Umbilical cord (tissue), 2 donors: ENCODE data around the gene ALOX5AP. TPM values are rescaled to one million over a fixed set of nuclear protein-coding genes. Genes with fewer than 3 reads are reported as not detected.
A peak's percentile ranks its signal among the peaks of the same experiment; 100 is the strongest.

Experiments used
- DNase-seq: peaks from one replicate; pipeline ENCODE4 v3.0.0-alpha.2; 2015; ENCODE audit warnings: low spot score
- total RNA-seq: library from RNA; depleted of rRNA; stranded (reverse); fragments of >200 nt; gene quantifications from one replicate; pipeline ENCODE4 v1.2.3, GENCODE V29; 2014; ENCODE audit warnings: low replicate concordance; ENCODE audit not compliant: insufficient read depth

ALOX5AP gene
- 10.1 TPM for total RNA-seq

DNA sequence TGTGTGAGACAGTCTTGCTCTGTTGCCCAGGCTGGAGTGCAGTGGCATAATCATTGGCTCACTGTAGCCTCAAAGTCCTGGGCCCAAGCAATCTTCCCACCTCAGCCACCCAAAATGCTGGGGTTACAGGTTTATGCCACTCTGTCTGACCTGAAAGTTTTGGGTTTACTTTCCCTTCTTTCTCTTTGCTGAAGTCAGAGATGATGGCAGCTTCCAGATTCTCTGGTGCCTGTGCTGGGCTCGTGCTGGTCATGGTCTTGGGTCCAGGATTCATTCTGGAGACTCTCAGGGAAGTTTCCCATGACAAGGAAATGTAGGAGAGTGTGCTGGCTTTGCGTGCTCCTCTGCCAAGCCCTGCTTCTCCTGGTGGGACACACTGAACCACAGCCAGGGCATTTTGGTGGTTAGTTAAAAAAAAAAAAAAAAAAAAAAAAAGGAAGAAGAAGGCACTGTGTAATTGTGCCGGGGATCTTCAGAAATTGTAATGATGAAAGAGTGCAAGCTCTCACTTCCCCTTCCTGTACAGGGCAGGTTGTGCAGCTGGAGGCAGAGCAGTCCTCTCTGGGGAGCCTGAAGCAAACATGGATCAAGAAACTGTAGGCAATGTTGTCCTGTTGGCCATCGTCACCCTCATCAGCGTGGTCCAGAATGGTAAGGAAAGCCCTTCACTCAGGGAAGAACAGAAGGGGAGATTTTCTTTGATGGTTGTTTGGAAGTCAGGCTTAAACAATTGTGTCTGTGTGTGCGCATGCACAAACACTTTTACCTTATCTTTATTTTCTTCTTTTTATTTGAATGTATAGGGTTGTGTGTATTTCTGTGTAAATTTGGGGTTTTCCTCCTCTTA lies at the start of gene ALOX5AP:
TSS of gene ALOX5AP (plus strand) at position 519 of the 847 bp plus-strand sequence. CDS start at position 582, 63 bp downstream.
- DNase-seq: no peak

DNA sequence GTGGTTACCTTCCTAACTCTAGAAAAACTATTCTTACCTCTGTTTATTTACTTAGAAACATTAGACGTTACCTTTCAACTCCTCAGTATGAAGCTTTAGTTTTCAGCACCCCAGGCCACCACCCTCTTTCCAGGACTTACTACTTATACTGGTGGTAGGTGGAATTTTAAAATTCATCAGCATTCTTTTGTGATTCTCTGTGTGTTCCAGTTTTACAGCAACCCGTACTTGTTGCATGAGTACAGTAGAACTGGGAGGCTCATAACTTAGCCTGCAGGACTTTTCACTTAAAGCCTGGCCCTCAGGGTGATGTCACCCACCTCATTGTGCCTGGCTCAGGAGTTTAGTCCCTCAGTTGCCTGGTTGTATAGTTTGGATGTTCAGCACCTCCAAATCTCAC lies 49.4 kb upstream of the ALOX5AP start:
- DNase-seq: no peak

GRCh38 chr13:30687601-30688000 lies 47.7 kb upstream of the ALOX5AP start:
- no peak for DNase-seq

- DNase-seq: no peak
Observed at GRCh38 chr13:30689752-30690151, 45.6 kb upstream of the ALOX5AP start.

DNA sequence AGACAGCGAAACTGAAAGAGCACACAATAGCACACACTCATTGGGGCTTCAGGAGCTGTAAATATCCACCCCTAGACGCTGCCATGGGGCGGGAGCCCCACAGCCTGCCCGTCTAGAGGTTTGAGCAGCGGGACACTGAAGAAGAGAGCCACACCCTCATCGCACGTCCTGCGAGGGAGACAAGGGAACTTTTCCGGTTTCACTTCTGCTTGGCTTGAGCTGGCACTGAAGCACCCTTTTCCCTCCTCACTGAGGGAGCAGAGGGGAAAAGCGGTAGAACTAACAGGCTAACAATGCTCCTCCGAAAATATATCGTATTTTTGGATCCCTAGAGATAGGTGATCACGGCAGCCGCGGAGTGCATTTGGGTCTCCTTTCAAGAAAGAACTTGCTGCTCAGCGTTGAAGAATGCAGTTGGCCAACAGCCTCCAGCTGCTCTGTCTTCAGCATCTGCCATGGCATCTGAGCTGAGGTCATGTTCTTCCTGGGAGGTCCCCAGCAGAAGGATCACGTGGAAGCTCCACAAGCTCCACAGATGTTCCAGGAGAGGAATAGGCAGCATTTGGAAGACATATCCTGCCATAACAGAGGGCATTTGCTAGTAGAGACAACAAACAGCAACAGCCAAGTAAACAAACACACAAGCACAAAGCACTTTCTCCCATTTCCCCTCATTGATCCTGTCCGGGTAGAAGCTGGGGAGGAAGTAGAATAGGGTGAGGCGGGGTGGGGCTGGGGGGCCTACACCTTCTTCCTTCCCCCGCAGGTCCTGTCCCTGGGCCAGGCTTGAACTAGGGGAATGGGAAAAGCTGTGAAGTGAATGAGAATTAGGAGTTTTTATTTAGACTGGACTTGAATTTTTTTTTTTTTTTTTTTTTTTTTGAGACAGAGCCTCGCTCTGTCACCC lies 44.8 kb upstream of the ALOX5AP start:
- DNase-seq: peak; percentile 92

GRCh38 chr13:30692113-30692512 lies 43.2 kb upstream of the ALOX5AP start:
- DNase-seq: no peak

GRCh38 chr13:30696278-30697176 lies 38.8 kb upstream of the ALOX5AP start:
- peak; percentile 82 for DNase-seq

- DNase-seq: no peak
Observed at GRCh38 chr13:30697177-30697953, 38.0 kb upstream of the ALOX5AP start.

DNA sequence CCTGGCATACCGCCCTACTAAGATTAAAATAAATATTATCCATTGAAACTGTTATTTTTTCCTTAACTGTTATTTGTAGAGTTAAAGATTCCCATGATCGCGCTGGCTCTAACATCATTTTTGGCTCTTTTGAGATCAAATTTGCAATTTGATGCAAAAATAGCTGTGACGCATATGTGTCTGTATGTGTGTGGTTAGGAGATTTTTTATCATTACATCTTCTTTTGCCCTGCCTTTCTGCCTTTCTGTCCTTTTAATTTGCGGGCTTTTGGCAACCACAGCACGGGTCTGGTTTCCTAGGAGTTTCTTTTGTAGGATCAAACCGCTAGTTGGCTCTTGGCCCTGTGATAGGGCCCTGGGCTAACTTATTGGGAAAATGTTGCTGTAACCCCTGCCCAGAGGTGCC lies 37.3 kb upstream of the ALOX5AP start:
- no peak for DNase-seq

- no peak for DNase-seq
Observed at GRCh38 chr13:30698488-30699005, 36.8 kb upstream of the ALOX5AP start.

- no peak for DNase-seq
Observed at GRCh38 chr13:30700364-30700763, 35.0 kb upstream of the ALOX5AP start.

- no peak for DNase-seq
Observed at GRCh38 chr13:30702006-30702405, 33.3 kb upstream of the ALOX5AP start.

- no peak for DNase-seq
Observed at GRCh38 chr13:30704596-30704995, 30.7 kb upstream of the ALOX5AP start.

DNA sequence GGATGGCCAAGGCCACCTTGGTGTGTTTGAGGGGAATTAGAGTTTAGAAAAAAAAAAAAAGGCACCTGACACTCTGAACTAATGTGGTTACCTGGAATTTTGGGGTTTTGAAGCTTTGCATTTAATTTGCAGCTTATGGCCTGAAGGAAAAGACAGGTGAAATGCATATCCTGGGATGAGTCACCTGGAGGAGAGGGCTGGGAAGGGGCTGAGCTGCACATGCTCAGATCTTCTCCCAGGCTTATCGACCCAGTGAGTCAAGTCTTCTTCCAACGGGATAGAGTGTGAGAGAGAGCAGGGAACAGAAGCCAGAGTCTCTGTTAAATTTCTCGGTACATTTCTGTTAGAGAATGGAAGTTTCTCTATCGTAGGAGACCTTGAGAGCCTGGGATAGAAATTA lies 29.7 kb upstream of the ALOX5AP start:
- DNase-seq: no peak

GRCh38 chr13:30708541-30708940 lies 26.8 kb upstream of the ALOX5AP start:
- no peak for DNase-seq

- DNase-seq: no peak
Observed at GRCh38 chr13:30710442-30710841, 24.9 kb upstream of the ALOX5AP start.

- DNase-seq: no peak
Observed at GRCh38 chr13:30711375-30711774, 24.0 kb upstream of the ALOX5AP start.

DNA sequence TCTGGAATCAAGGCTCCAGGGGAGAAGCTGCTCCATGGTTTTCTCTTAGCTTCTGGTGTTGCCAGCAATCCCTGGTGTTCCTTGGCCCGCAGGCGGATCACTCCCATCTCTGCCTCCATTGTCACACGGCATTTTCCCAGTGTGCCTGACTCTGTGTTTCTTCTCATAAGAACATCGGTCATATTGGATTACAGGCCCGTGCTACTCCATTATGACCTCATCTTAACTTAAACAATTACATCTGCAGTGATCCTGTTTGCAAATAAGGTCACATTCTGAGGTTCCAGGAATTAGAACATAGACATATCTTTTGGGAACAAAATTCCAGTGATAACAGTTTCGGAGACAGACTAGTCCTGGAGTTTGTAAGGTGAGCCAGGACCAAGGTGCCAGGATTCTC lies 23.5 kb upstream of the ALOX5AP start:
- DNase-seq: no peak

DNA sequence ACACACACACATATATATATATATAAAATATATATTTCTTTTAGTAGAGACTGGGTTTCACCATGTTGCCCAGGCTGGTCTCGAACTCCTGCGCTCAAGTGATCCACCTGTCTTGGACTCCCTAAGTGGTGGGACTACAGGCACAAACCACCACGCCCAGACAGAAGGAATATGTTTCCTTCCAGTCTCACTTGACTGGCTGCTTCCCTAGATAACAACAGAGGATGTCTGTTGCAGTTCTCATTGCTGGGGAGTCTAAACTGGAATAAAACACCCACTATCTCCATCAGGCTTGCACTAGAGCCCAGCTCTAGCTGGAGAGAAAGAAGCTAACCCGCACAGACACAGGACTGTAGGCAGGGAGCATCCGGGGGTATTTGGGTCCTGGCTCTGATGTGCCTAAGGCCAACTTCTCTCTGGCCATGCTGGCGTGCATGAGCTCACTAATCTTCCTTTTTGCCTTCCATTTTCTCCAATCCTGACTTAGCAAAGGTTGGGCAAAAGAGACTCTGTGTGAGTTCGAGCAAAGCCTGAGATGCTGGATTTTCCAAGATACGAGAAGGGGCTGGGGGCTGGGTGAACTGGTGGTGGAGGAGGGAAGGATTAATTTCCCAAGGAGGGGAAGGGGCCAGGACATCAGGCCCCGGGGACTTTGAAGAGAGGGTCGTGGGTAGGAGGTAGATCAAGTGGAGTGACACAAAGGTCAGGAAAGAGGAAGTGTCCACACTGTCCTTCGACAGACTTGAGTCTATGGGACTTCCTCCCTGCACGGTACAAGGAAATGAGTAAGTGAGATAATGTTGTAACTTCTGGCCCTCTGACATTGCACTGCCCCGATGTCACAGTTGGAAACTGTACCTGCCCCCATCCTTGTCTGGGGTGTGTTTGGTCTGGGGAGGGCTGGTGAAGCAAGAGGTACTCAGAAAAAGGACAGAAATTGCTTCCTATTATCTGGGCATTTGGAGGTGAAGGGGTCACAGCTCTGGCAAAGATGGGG lies 22.5 kb upstream of the ALOX5AP start:
- DNase-seq: no peak
